Stomach smooth muscle (tissue), 2 donors: Measurements from ENCODE around the gene SIN3B.
A peak's percentile ranks its signal among the peaks of the same experiment; 100 is the strongest.
"Not testable (repeated sequence)": the region's sequence is repeated elsewhere in the genome, so short reads cannot be mapped to it uniquely, and the experiment has no call there.

ENCODE experiments used
- H3K27ac ChIP-seq: one replicate; pipeline ENCODE4 v1.7.0; 2013; ENCODE audit warnings: mild to moderate bottlenecking, low read length, inconsistent platforms
- H3K27me3 ChIP-seq, 2 donors: one replicate each; pipeline ENCODE4 v1.7.0; 2013; ENCODE audit warnings: low read length in 2 of 2; ENCODE audit not compliant: insufficient read depth in 2 of 2, control insufficient read depth in 1 of 2
- H3K36me3 ChIP-seq, 2 donors: one replicate each; pipeline ENCODE4 v1.7.0; 2013; ENCODE audit warnings: low read length in 2 of 2; ENCODE audit not compliant: control insufficient read depth in 2 of 2, insufficient read depth in 2 of 2
- H3K4me1 ChIP-seq: one replicate; pipeline ENCODE4 v1.7.0; 2013; ENCODE audit warnings: low read length; ENCODE audit not compliant: control insufficient read depth, insufficient read depth
- H3K4me3 ChIP-seq, 2 donors: one replicate each; pipeline ENCODE4 v1.7.0; 2013; ENCODE audit warnings: low read length in 2 of 2
- H3K9ac ChIP-seq, 2 donors: one replicate each; pipeline ENCODE4 v1.7.0; 2013; ENCODE audit warnings: low read length in 2 of 2, mild to moderate bottlenecking in 1 of 2
- H3K9me3 ChIP-seq, 2 donors: one replicate each; pipeline ENCODE4 v1.7.0; 2013; ENCODE audit warnings: low read length in 2 of 2; ENCODE audit not compliant: control insufficient read depth in 2 of 2
- donor health status: healthy.
- donor health status: Pancreatic carcinoma.

The SIN3B gene

GRCh38 chr19:16868423-16869130 lies 39.4 kb downstream of the SIN3B start:
- no peaks in the 10 kb centered on the region for H3K9me3 ChIP-seq
- H3K4me1 ChIP-seq, result no peaks in the 10 kb centered on the region
- no peak overlapping the region for H3K27ac ChIP-seq
- no peak overlapping the region for H3K4me3 ChIP-seq
- no peak overlapping the region for H3K9ac ChIP-seq
- peaks cover 44 to 58% of the 10 kb centered on the region in 2 donors for H3K36me3 ChIP-seq
- H3K27me3 ChIP-seq, result no peaks in the 10 kb centered on the region

DNA sequence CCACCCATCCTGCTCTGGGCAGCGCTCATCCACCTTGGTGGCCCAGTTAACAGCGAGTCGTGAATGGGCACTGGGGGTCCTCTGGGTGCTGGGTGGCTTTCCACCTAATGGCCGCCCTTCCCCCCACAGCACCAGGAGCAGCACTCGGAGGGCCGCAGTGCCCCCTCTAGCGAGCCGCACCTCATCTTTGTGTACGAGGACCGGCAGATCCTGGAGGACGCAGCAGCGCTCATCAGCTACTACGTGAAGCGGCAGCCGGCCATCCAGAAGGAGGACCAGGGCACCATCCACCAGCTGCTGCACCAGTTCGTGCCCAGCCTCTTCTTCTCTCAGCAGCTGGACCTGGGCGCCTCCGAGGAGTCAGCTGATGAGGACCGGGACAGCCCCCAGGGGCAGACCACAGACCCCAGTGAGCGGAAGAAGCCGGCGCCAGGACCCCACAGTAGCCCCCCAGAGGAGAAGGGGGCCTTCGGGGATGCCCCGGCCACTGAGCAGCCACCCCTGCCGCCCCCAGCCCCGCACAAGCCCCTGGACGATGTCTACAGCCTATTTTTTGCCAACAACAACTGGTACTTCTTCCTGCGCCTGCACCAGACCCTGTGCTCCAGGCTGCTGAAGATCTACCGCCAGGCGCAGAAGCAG lies 40.3 kb downstream of the SIN3B start:
- peaks cover 41 to 56% of the 10 kb centered on the region in 2 donors for H3K36me3 ChIP-seq
- no peak overlapping the region for H3K27ac ChIP-seq

GRCh38 chr19:16871871-16872270 lies 42.7 kb downstream of the SIN3B start:
- Histone ChIP-seq H3K9me3 (no peaks in the 10 kb centered on the region), H3K4me1 (no peaks in the 10 kb centered on the region), H3K36me3 (peaks cover 34 to 54% of the 10 kb centered on the region in 2 donors), H3K27ac (no peak overlapping the region), H3K27me3 (no peaks in the 10 kb centered on the region), H3K9ac (no peak overlapping the region), H3K4me3 (no peak overlapping the region)

More for the DNA sequence above, 40.3 kb downstream of the SIN3B start:
- Histone ChIP-seq H3K27me3 (no peaks in the 10 kb centered on the region), H3K9ac (no peak overlapping the region), H3K9me3 (no peaks in the 10 kb centered on the region), H3K4me1 (no peaks in the 10 kb centered on the region), H3K4me3 (no peak overlapping the region)

GRCh38 chr19:16872728-16873127 lies 43.5 kb downstream of the SIN3B start:
- no peaks in the 10 kb centered on the region for H3K9me3 ChIP-seq
- no peak overlapping the region for H3K9ac ChIP-seq
- H3K27me3 ChIP-seq, result no peaks in the 10 kb centered on the region
- H3K36me3 ChIP-seq, result peaks cover 30 to 54% of the 10 kb centered on the region in 2 donors
- H3K4me3 ChIP-seq, result no peak overlapping the region
- no peaks in the 10 kb centered on the region for H3K4me1 ChIP-seq
- H3K27ac ChIP-seq, result no peak overlapping the region

DNA sequence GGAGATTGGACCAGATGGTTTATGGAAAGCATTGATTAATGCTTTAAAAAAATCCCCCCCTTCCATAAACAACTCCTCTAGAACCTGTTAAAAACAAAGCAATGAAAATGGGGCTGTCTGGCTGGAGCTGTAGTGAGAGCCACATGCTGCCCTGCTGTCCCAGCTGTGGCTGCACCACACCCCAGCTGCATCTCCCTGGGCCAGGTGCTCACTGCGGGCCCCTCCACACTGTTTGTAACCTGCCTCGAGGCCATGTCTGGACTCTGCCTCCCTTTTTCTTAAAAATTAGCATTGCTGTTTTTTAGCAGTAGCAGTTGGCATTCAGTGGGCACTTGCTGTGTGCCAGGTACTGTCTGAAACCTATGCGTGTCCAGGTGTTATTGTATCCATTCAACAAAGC lies 44.4 kb downstream of the SIN3B start:
- H3K36me3 ChIP-seq, result peaks cover 32 to 53% of the 10 kb centered on the region in 2 donors
- H3K9me3 ChIP-seq, result no peaks in the 10 kb centered on the region
- H3K4me3 ChIP-seq, result no peak overlapping the region
- no peak overlapping the region for H3K27ac ChIP-seq
- no peaks in the 10 kb centered on the region for H3K4me1 ChIP-seq
- H3K27me3 ChIP-seq, result no peaks in the 10 kb centered on the region
- no peak overlapping the region for H3K9ac ChIP-seq

GRCh38 chr19:16874250-16874977 lies 45.2 kb downstream of the SIN3B start:
- peaks cover 33 to 53% of the 10 kb centered on the region in 2 donors for H3K36me3 ChIP-seq
- H3K27ac ChIP-seq, result peak overlapping the region; percentile 11
- H3K4me1 ChIP-seq, result no peaks in the 10 kb centered on the region

GRCh38 chr19:16874978-16875299 lies 45.7 kb downstream of the SIN3B start:
- peaks cover 35 to 50% of the 10 kb centered on the region in 2 donors for H3K36me3 ChIP-seq
- not testable (repeated sequence) for H3K27me3 ChIP-seq, H3K4me1 ChIP-seq, H3K9me3 ChIP-seq, H3K4me3 ChIP-seq, H3K9ac ChIP-seq
- H3K27ac ChIP-seq, result peak overlapping the region; percentile 11

More at GRCh38 chr19:16874250-16874977, 45.2 kb downstream of the SIN3B start:
- H3K27me3 ChIP-seq, result no peaks in the 10 kb centered on the region
- no peaks in the 10 kb centered on the region for H3K9me3 ChIP-seq
- no peak overlapping the region for H3K9ac ChIP-seq
- no peak overlapping the region for H3K4me3 ChIP-seq

DNA sequence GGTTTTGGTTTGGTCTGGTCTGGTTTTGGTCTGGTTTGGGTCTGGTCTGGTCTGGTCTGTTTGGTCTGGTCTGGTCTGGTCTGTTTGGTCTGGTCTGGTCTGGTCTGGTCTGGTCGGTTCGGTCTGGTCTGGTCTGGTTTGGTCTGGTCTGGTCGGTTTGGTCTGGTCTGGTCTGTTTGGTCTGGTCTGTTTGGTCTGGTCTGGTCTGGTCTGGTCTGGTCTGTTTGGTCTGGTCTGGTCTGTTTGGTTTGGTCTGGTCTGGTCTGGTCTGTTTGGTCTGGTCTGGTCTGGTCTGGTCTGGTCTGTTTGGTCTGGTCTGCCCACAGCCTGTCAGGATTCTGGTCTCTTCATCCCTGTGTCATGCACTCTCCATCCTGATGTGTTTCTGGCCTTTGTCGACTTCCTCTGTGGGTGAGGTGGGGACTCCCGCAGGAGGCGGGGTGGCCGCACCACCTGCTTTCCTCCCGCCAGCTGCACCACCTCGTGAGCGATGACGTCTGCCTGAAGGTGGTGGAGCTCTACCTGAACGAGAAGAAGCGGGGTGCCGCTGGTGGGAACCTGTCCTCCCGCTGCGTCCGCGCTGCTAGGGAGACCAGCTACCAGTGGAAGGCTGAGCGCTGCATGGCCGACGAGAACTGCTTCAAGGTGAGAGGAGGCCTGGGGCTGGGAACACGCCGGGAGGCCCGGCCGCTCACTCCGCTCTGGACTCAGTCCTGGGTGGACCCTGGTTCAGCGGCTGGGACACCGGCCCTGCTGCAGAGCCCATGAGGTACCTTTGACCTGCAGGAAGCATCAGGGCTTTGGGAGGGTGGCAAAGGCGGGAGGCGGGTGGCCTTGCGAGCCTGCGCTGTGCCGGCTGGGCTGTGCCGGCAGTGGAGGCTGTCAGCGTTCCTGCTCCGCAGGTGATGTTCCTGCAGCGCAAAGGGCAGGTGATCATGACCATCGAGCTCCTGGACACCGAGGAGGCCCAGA lies 46.7 kb downstream of the SIN3B start:
- no peaks in the 10 kb centered on the region for H3K27me3 ChIP-seq
- peaks cover 36 to 49% of the 10 kb centered on the region in 2 donors for H3K36me3 ChIP-seq
- no peaks in the 10 kb centered on the region for H3K9me3 ChIP-seq
- H3K4me3 ChIP-seq, result no peak overlapping the region
- H3K4me1 ChIP-seq, result no peaks in the 10 kb centered on the region
- H3K9ac ChIP-seq, result no peak overlapping the region
- no peak overlapping the region for H3K27ac ChIP-seq

DNA sequence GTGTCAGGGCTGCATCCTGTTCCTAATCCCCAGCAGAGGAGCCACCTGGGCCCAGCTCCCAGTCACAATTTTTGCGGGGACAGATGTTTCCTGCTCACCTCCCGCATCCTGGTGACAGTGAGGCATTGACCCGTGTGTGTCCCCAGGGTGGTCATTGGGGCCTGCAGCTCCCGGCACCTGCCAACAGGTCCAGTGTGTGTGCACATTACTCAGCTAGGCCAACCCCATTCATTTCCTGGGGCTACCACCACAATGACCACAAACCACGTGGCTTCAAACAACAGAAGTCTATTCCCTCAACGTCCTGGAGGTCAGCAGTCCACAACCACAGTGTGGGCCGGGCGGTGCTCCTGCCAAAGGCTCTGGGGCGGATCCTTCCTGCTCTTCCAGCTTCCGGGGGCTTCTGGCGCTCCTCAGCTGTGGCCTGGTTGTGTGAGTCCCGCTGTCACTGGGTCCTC lies 47.7 kb downstream of the SIN3B start:
- Histone ChIP-seq H3K27ac (no peak overlapping the region), H3K36me3 (peaks cover 25 to 40% of the 10 kb centered on the region in 2 donors), H3K9ac (no peak overlapping the region)

GRCh38 chr19:16877581-16877980 lies 48.4 kb downstream of the SIN3B start:
- H3K9ac ChIP-seq, result no peak overlapping the region
- H3K4me3 ChIP-seq, result no peak overlapping the region
- H3K27ac ChIP-seq, result no peak overlapping the region
- no peaks in the 10 kb centered on the region for H3K4me1 ChIP-seq
- peaks cover 4 to 5% of the 10 kb centered on the region in 2 donors for H3K9me3 ChIP-seq
- peaks cover 23 to 37% of the 10 kb centered on the region in 2 donors for H3K36me3 ChIP-seq
- H3K27me3 ChIP-seq, result no peaks in the 10 kb centered on the region

More for the DNA sequence above, 47.7 kb downstream of the SIN3B start:
- no peak overlapping the region for H3K4me3 ChIP-seq
- H3K27me3 ChIP-seq, result no peaks in the 10 kb centered on the region
- no peaks in the 10 kb centered on the region for H3K4me1 ChIP-seq
- H3K9me3 ChIP-seq, result peaks cover 3 to 4% of the 10 kb centered on the region in 2 donors
